GM21786 (cell line): Measurements from ENCODE around the gene STT3B.

Experiments used
- ATAC-seq: cut with Tn5 transposase; IDR thresholded peaks from one replicate; pipeline ENCODE4 v1.9.1; 2021; ENCODE audit not compliant: unreplicated experiment

The STT3B gene

GRCh38 chr3:31516757-31517156 is 16.0 kb upstream of the STT3B start:
- ATAC-seq = no peak

GRCh38 chr3:31521468-31521867 is 11.3 kb upstream of the STT3B start:
- no peak for ATAC-seq

GRCh38 chr3:31522152-31522551 is 10.6 kb upstream of the STT3B start:
- peak; percentile 83 for ATAC-seq

- no peak for ATAC-seq
Observed at GRCh38 chr3:31523543-31523942, 9.2 kb upstream of the STT3B start.

GRCh38 chr3:31525532-31525931 is 7.2 kb upstream of the STT3B start:
- no peak for ATAC-seq

- ATAC-seq = no peak
Observed at GRCh38 chr3:31529421-31529820, 3.3 kb upstream of the STT3B start.

GRCh38 chr3:31530039-31530959 is 2.4 kb upstream of the STT3B start:
- ATAC-seq = no peak

- ATAC-seq = no peak
Observed at GRCh38 chr3:31530960-31531335, 1.8 kb upstream of the STT3B start.

GRCh38 chr3:31531452-31531991 is 1.2 kb upstream of the STT3B start:
- ATAC-seq = no peak

GRCh38 chr3:31531992-31532586 is 636 bp upstream of the STT3B start:
- peak; percentile 81 for ATAC-seq

GRCh38 chr3:31533169-31534064 is 692 bp downstream of the STT3B start:
- peak; percentile 2 for ATAC-seq

GRCh38 chr3:31534065-31534425 is 1.3 kb downstream of the STT3B start:
- ATAC-seq = no peak

- ATAC-seq = no peak
Observed at GRCh38 chr3:31536497-31536896, 3.8 kb downstream of the STT3B start.

GRCh38 chr3:31538801-31539200 is 6.1 kb downstream of the STT3B start:
- no peak for ATAC-seq

GRCh38 chr3:31539275-31539674 is 6.5 kb downstream of the STT3B start:
- no peak for ATAC-seq

- ATAC-seq = no peak
Observed at GRCh38 chr3:31541089-31541488, 8.4 kb downstream of the STT3B start.

- no peak for ATAC-seq
Observed at GRCh38 chr3:31542246-31542645, 9.5 kb downstream of the STT3B start.

- no peak for ATAC-seq
Observed at GRCh38 chr3:31543375-31543774, 10.7 kb downstream of the STT3B start.

GRCh38 chr3:31544634-31545033 is 11.9 kb downstream of the STT3B start:
- no peak for ATAC-seq

GRCh38 chr3:31546162-31546561 is 13.4 kb downstream of the STT3B start:
- no peak for ATAC-seq

- ATAC-seq = no peak
Observed at GRCh38 chr3:31546725-31547124, 14.0 kb downstream of the STT3B start.
